ENCODE results near the gene FRYL. TPM values are rescaled to one million over a fixed set of nuclear protein-coding genes. Genes with fewer than 3 reads are reported as not detected.

Gene FRYL
- total RNA-seq, 1 experiment from 2014 or later, result 53.9 TPM

GRCh38 chr4:48490012-48490679, 289.9 kb downstream of the FRYL start, which contains the start of gene ZAR1:
Gene ZAR1, plus strand, starts transcription at chr4:48490252. Its CDS starts 40 bp downstream, at chr4:48490292.
- no peak within 1 kb of the TSS for H3K27ac Mint-ChIP-seq (ENCODE audit: low read depth, unreplicated experiment)
- CTCF ChIA-PET, result no interaction called here
- peak; percentile 4 for DNase-seq (ENCODE audit: unreplicated experiment)
- H3K27me3 Mint-ChIP-seq (ENCODE audit: insufficient read depth, unreplicated experiment), result peaks cover 12% of the 10 kb centered on the region
- no peak for TF ChIP-seq CTCF (IDR thresholded peaks at IDR 0.05; ENCODE audit: unreplicated experiment)
- H3K4me3 Mint-ChIP-seq (ENCODE audit: unreplicated experiment), result peak within 1 kb of the TSS; percentile 64
- peaks cover 6% of the 10 kb centered on the region for H3K36me3 Mint-ChIP-seq (ENCODE audit: insufficient read depth, unreplicated experiment)
- H3K9me3 Mint-ChIP-seq (ENCODE audit: unreplicated experiment), result no peaks in the 10 kb centered on the region
- BruUV-seq (replicated peaks), result no TSS peak
- POLR2A ChIA-PET, result no interaction called here
- intact Hi-C loops (cut with micrococcal nuclease), result no loop called here
- no peaks in the 10 kb centered on the region for H3K4me1 Mint-ChIP-seq (ENCODE audit: insufficient read depth, unreplicated experiment)

GRCh38 chr4:48489683-48490011, 290.4 kb downstream of the FRYL start:
- ChIA-PET POLR2A (interaction anchor here (0.6 kb wide), 1 partner anchor 186 kb away, joined by 3 read pairs; no protein-coding TSS in a partner anchor), CTCF (no interaction called here)
- no peaks in the 10 kb centered on the region for H3K9me3 Mint-ChIP-seq (ENCODE audit: unreplicated experiment)
- peaks cover 12% of the 10 kb centered on the region for H3K27me3 Mint-ChIP-seq (ENCODE audit: insufficient read depth, unreplicated experiment)
- H3K4me1 Mint-ChIP-seq (ENCODE audit: insufficient read depth, unreplicated experiment), result no peaks in the 10 kb centered on the region
- BruUV-seq (replicated peaks), result no TSS peak
- intact Hi-C loops (cut with micrococcal nuclease), result no loop called here
- no peak for TF ChIP-seq CTCF (IDR thresholded peaks at IDR 0.05; ENCODE audit: unreplicated experiment)
- H3K4me3 Mint-ChIP-seq (ENCODE audit: unreplicated experiment), result peak overlapping the region; percentile 64
- H3K27ac Mint-ChIP-seq (ENCODE audit: low read depth, unreplicated experiment), result no peak overlapping the region
- DNase-seq (ENCODE audit: unreplicated experiment), result no peak
- peaks cover 6% of the 10 kb centered on the region for H3K36me3 Mint-ChIP-seq (ENCODE audit: insufficient read depth, unreplicated experiment)

DNA sequence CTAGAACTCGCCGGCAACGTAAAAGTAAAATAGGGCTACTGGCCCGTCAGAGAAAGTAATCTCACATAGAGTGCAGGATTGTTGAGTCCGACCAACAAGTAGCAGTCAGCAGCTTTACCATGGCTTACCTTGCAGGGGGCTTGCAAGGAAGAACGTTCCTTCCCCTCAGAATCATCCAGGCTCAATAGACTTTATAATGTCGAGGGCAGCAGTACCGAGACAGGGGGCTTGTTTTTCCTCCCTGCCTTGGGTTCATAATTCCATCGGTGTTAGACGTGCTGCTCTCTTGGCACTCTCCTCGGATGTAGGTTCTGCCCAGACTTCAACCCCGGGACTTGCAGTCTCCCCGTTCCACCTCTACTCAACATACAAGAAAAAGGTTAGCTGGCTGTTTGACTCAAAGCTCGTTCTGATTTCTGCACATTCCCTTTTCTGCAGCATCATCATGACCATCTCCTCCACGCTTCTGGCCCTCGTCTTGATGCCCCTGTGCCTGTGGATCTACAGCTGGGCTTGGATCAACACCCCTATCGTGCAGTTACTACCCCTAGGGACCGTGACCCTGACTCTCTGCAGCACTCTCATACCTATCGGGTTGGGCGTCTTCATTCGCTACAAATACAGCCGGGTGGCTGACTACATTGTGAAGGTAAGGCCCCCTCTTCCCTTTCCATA, 295.4 kb downstream of the FRYL start:
- no peak for TF ChIP-seq CTCF (IDR thresholded peaks at IDR 0.05; ENCODE audit: unreplicated experiment)
- intact Hi-C loops (cut with micrococcal nuclease), result no loop called here
- CTCF ChIA-PET, result interaction anchor here (0.7 kb wide), 1 partner anchor 463 kb away, joined by 3 read pairs; no protein-coding TSS in a partner anchor
- DNase-seq (ENCODE audit: unreplicated experiment), result no peak
- H3K9me3 Mint-ChIP-seq (ENCODE audit: unreplicated experiment), result no peaks in the 10 kb centered on the region
- H3K4me1 Mint-ChIP-seq (ENCODE audit: insufficient read depth, unreplicated experiment), result no peaks in the 10 kb centered on the region
- H3K36me3 Mint-ChIP-seq (ENCODE audit: insufficient read depth, unreplicated experiment), result no peaks in the 10 kb centered on the region
- no peak overlapping the region for H3K27ac Mint-ChIP-seq (ENCODE audit: low read depth, unreplicated experiment)
- H3K27me3 Mint-ChIP-seq (ENCODE audit: insufficient read depth, unreplicated experiment), result peaks cover 12% of the 10 kb centered on the region
- no TSS peak for BruUV-seq (replicated peaks)
- no peak overlapping the region for H3K4me3 Mint-ChIP-seq (ENCODE audit: unreplicated experiment)
- POLR2A ChIA-PET, result no interaction called here

GRCh38 chr4:48483777-48484493, 296.1 kb downstream of the FRYL start:
- ChIA-PET CTCF (no interaction called here), POLR2A (no interaction called here)
- no TSS peak for BruUV-seq (replicated peaks)
- no peak for TF ChIP-seq CTCF (IDR thresholded peaks at IDR 0.05; ENCODE audit: unreplicated experiment)
- Mint-ChIP-seq H3K4me3 (ENCODE audit: unreplicated experiment) (no peak overlapping the region), H3K9me3 (ENCODE audit: unreplicated experiment) (no peaks in the 10 kb centered on the region), H3K36me3 (ENCODE audit: insufficient read depth, unreplicated experiment) (no peaks in the 10 kb centered on the region), H3K4me1 (ENCODE audit: insufficient read depth, unreplicated experiment) (no peaks in the 10 kb centered on the region), H3K27me3 (ENCODE audit: insufficient read depth, unreplicated experiment) (peaks cover 12% of the 10 kb centered on the region), H3K27ac (ENCODE audit: low read depth, unreplicated experiment) (no peak overlapping the region)
- intact Hi-C loops (cut with micrococcal nuclease), result no loop called here
- no peak for DNase-seq (ENCODE audit: unreplicated experiment)
